LNCAP (cell line): Measurements from ENCODE around the gene UCN2.

ENCODE experiments used
- TF ChIP-seq, protein P1 (sequence below): fragments of 450-650 bp; IDR thresholded peaks from 2 replicates; pipeline ENCODE4 v1.5.1; 2017; ENCODE audit warnings: mild to moderate bottlenecking

UCN2 gene

DNA sequence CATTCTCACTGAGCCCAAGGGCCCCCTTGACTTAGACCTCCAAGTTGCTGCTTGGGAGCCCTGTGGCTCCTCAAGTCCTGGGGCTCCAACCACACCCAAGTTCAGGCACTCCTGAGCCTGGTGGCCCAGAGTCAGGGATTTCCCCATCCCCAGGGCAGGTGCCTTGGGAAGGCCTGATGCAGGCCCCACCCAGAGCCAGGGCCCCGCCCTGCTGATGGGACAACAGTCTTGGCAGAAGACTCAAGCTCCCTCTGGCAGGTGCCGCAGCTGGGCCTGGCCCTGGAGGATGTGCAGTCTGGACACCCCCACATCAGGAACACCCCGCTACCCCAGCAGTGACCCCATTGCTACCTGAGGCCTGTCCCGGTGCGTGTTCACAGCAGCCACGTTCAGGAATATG, 41.9 kb downstream of the UCN2 start:
- TF ChIP-seq, protein P1, sequence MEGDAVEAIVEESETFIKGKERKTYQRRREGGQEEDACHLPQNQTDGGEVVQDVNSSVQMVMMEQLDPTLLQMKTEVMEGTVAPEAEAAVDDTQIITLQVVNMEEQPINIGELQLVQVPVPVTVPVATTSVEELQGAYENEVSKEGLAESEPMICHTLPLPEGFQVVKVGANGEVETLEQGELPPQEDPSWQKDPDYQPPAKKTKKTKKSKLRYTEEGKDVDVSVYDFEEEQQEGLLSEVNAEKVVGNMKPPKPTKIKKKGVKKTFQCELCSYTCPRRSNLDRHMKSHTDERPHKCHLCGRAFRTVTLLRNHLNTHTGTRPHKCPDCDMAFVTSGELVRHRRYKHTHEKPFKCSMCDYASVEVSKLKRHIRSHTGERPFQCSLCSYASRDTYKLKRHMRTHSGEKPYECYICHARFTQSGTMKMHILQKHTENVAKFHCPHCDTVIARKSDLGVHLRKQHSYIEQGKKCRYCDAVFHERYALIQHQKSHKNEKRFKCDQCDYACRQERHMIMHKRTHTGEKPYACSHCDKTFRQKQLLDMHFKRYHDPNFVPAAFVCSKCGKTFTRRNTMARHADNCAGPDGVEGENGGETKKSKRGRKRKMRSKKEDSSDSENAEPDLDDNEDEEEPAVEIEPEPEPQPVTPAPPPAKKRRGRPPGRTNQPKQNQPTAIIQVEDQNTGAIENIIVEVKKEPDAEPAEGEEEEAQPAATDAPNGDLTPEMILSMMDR, result no peak

DNA sequence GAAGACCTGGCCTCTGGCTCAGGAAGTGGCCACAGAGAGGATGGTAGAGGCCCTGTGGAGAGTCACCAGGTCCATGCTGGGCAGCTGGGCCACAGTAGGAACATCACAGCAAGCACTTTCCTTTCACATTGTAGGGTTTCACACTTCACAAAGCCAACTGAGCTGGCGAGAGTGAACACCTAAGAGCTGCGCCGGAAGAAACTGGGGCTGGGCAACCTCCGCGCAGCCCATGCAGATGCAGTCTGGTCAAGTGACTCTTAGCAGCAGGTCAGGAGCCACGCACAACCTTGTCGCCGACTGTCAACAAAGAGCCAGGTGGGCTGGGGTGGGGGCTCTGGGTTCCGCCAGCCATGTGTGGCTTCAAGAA, 44.3 kb downstream of the UCN2 start:
- TF ChIP-seq, protein P1, result no peak

DNA sequence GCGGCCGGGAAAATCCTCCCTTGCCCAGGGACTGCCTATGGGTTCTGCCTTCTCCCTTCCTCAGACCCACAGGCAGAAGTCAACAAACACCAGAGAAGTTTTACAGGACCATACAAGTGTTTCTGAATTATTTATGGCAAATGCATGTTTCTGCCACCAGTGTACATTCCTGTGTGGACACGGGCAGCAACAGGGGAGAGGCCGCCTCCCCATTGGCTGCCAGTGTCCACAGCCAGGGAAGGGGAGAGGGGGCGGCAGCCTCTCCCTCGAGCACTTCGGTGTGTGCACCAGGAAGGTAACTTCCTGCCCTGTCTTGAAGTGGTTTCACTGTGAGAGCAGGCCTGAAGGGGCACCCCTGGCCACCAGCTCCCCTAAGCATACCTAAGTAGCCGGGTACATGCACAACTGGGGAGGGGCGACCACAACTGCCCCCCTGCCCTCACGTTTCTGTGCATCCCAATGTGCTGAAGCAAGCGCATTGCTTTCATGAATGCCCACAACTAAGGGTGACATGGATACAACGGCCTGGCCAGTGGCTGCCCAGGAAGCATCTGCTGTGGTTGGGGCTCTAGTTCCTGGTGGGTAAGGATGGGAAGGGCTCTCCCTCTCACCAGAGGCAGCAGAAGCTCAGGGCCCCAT, 44.8 kb downstream of the UCN2 start:
- TF ChIP-seq, protein P1, result no peak

DNA sequence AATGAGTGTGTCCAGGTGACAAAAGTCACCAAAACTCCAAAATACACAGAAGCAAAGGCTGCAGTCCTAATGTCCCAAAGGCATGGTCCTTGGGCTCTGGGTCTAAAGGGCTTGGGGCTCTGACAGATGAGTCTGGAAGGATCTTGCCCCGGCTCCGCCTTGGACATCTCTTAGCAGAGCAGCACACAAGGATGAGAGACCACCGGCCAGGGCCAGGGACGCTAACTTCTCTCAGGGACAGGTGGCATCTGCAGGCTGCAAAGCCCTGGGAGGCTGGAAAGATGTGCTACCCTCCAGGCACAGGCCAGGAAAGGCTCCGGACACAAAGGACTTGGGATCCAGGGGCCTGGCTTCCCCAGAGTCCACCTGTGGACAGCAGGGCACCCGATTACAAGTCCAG, 45.5 kb downstream of the UCN2 start:
- TF ChIP-seq, protein P1, result no peak

DNA sequence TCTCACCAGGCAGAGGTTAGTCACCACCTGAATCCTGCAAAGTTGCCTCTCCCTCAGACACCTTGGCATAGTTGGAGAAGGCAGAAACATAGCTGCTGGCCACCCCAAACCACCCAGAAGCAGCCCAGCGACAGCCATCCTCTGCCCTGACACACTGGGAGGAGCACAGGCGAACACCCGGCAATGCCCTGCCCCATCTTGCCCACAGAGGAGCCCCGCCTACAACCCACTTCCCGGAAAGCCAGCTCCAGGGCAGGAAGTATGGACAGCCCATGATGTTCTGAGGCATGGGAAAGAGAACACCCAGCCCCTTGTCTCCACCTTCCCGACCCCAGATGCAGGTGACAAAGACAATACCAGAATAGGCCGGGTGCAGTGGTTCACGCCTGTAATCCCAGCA, 47.0 kb downstream of the UCN2 start:
- TF ChIP-seq, protein P1, result no peak

DNA sequence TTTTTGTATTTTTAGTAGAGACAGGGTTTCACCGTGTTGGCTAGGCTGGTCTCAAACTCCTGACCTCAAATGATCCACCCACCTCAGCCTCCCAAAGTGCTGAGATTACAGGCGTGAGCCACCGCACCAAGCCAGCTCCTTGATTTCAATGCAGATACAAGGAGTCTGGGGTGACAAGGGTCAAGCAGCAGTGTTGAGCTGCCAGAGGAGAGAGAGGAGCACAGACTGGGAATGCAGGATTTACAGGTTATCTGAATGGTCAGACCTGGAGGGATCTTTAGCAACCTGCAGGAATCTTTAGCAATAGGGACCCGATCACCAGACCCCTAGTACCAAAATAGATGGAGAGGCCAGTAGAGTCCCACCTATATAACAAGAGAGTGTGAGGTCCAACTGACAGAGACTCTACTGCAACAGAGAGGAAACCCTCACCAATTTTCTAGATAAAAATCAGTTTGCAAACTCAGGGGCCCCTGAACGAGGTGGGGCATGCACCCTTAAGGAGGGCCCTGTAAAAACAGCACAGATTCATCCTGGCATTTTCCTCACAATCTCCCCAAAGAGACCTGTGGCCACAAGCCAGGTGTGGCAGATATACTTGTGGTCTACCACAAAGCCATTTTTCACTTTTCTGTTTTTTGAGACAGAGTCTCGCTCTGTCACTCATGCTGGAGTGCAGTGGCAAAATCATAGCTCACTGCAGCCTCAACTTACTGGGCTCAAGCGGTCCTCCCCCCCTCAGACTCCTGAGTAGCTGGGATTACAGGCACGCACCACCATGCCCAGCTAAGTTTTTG, 49.0 kb downstream of the UCN2 start:
- TF ChIP-seq, protein P1, result no peak
